Stimulated activated CD4-positive, alpha-beta T cell treated with anti-CD3 and anti-CD28 coated beads, Interleukin-2, amount 100 ng/mL, for 4 hours (primary cell): ENCODE measurements around the gene EHD4.

Experiments used
- DNase-seq: peaks from one replicate; pipeline ENCODE4 v3.0.0-alpha.2; 2020; ENCODE audit warnings: low read depth

The EHD4 gene

GRCh38 chr15:41936649-41937567 lies 35.4 kb downstream of the EHD4 start:
- peak; percentile 71 for DNase-seq

GRCh38 chr15:41936155-41936554 lies 36.2 kb downstream of the EHD4 start:
- DNase-seq = no peak

DNA sequence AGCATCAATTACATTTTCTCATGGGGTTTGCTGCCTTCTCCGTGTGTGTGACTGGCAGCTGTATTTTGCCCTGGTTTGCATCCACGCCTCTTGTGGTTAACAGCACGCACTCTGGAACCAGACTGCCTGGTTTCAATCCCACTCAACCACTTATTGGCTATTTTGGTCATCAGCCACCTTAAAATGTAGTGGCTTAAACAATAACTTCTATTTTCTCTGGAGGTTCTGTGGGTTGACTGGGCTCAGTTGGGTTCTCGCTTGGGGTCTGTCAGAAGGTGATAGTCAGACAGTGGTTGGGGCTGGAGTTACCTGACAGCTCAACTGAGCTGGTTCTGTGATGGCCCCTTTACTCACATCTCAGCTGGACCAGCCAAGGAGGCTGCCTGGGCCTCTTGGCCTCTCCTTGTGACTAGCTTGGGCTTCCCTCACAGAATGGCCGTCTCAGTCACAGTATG lies 36.8 kb downstream of the EHD4 start:
- DNase-seq = no peak

GRCh38 chr15:41934843-41935242 lies 37.5 kb downstream of the EHD4 start:
- peak; percentile 72 for DNase-seq

- no peak for DNase-seq
Observed at GRCh38 chr15:41933771-41934170, 38.6 kb downstream of the EHD4 start.

DNA sequence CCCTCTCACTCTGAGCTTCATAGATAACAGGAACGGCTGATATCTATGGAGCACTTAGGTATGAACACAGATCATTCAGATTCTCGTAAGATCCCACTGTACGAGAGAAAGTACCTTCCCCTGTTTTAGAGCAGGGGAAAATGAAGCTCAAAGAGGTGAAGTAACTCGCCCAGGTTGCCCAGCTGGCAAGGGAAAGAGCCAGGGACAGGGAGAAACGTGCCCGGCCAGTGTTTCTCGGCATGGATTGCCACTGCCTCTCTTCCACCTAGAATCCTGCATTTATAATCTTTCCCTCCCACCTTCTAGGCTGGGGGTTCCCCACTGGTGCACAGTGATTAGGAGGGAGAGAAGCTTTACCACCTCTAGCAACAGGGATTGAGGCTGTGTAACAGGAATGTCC lies 39.0 kb downstream of the EHD4 start:
- no peak for DNase-seq

GRCh38 chr15:41932511-41933289 lies 39.7 kb downstream of the EHD4 start:
- no peak for DNase-seq

DNA sequence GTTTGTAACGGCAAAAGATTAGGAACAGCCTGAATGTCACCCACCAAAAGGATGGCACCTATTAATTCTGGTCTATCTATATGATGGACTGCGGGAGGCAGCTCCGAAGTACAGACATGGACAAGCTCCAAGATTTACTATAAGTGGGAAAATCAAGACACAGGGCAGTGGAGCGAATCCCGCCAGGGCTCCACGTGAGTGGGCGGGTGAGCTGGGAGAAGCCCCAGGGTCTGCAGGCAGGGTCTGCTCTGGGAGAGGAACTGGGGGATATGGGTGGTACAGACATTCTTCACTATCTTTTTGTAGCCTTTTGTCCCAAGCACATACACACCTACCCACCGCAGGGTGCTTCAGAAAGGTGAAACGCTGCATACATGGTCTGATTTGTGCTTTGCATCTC lies 40.3 kb downstream of the EHD4 start:
- no peak for DNase-seq

GRCh38 chr15:41930867-41931222 lies 41.5 kb downstream of the EHD4 start:
- DNase-seq = no peak

DNA sequence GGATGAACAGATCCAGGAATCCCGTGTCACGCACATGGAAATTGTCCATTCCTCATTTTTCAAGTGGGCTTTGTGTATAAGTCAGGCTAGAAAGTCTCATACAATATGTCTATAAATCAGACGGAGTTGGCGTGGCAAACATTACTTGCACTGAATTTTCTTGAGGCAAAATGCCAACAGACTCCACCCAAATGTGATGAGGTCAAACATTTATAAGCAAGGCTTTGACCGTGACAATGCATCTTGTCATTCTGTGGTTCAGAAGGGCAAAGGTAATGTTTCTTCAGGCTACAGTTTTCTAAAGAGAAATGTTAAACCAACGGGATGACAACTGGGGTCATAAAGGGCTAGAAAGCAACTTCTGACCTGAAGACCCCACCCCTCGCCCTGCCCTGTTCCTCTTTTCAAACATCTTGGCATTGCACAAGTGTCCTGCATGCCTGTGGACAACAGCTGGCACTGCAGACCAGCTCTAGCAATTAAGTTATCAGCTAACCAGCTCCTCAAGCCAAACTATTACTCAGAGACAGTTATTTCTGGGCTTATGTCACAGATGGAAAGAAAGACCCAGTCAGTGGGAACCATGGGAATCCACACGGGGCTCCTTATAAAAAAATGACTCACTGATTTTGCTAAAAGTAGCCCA lies 42.0 kb downstream of the EHD4 start:
- no peak for DNase-seq

GRCh38 chr15:41928637-41929620 lies 43.4 kb downstream of the EHD4 start:
- no peak for DNase-seq

GRCh38 chr15:41928100-41928499 lies 44.3 kb downstream of the EHD4 start:
- DNase-seq = no peak

- no peak for DNase-seq
Observed at GRCh38 chr15:41927536-41927935, 44.8 kb downstream of the EHD4 start.

DNA sequence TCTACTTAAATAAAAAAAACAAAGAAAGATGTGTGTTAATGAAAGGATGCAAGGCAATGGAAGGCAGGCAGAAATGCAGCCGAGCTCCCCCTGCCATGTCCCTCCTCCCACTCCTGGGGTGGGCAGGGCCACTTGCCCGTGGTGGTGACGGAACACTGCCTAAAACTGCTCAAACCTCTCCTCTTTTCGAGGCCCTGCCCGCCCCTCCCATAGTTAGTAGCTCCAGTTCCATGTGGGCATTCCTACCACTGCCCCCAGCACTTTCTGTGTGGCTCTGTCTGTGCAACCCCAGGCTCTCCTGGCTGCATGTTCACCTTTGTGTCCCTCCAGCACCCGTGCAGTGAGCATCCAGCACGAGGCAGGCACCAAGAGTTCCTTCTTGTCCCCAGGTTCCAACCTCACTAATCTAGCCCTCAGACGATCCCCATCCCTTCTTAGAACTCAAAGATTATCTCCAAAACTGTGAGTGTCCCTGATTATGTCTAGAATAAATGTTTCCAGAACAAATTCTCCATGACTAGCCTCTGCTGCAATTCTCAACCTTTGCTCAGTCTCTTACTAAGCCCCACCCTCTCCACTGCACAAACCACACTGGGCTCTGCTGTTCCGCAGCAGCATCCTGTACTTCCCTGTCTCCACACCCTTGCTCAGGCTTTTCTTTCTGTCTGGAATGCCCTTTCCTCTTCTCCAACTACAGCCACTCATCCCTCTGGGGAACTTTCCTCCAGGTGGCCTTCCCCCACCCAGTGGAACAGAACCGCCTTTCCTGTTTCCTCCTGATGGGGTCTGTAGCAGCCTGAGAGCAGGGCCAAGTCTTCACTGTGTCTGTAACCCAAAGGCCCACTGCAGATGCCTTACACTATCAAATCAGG lies 45.9 kb downstream of the EHD4 start:
- no peak for DNase-seq

DNA sequence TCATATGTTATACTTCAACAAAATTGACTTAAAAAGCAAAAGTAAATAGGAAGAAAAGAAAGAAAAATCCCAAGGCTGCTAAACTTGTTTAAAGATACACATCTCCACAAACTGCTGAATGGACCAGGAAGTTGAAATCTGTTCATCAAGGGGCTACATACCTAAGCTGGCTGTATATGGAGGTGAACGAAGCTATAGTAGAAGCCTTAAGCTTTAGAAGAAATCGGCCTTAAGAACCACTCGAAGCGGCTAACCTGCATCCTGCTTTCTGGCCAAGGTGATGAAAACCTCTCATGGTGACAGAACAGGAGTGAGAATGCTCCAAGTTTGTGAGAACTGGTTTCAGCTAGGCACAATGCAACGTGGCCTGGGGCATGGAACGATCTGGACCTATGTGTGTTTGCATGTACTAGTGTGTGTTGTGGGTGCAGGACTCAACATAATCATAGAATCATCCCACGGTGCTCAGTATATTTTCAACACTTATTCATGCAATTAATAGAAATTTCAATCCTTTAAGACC lies 47.2 kb downstream of the EHD4 start:
- no peak for DNase-seq

DNA sequence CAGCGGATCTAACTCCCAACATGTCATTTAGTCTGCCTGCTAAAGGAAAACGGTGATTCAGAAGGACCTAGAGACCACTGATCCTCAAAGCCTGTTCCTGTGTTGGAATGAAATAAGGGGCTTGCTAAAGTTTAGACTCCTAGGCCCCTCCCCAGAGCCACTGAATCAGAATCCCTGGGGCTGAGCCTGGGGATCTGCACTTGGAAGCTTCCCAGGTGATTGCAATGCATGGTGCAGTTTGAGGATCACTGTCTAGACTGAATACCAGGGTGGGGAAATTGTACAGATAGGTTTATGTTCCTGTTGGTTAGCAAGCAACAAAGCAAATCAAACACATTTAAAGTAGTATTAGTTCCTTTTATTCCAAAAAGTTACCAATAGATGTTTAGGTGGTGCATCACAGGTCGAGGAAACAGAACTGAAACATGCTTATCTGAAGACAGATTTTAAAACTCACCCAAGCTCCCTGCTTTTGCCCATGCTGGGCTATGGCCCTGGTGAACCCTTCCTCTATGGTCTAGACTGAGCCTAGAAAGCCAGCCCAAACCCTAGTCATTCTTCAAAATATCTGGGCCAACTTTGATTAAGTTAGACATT lies 48.9 kb downstream of the EHD4 start:
- DNase-seq = no peak

DNA sequence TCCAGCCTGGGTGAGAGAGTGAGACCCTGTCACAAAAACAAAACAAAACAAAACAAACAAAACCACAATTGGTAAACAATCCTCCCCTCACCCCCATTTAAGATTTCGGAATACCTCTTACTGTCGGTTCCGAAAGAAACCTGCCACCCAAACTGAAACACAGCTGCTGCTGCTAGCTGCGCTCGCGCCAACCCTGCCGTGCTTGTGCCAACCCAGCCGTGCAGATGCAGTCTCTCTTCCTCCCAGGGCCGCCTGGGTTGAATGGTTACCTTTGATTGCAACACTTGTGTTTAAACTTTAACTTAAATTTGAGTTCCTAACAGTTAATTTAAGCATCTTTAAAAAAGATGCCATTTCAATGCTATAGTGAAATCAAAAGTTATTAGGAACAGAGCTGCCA lies 50.0 kb downstream of the EHD4 start:
- no peak for DNase-seq

DNA sequence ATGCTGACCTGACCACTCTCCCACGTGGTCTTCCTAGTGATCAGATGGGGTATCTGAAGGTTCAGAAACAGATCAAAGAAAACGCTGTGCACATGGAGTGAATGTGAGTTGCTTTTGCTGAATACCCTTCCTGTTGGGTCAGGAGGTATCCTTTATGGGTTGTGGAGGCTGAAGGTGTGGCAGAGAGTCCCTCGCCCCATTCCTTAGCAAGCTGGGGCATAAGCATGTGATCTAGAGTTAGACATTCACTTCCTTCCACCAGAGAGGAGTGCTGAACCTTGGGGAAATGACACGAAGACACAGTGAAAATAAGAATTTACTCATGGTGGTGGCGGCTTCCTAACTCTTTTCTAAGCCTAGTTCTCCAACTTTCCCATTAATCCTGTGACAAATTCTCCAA lies 50.7 kb downstream of the EHD4 start:
- no peak for DNase-seq

DNA sequence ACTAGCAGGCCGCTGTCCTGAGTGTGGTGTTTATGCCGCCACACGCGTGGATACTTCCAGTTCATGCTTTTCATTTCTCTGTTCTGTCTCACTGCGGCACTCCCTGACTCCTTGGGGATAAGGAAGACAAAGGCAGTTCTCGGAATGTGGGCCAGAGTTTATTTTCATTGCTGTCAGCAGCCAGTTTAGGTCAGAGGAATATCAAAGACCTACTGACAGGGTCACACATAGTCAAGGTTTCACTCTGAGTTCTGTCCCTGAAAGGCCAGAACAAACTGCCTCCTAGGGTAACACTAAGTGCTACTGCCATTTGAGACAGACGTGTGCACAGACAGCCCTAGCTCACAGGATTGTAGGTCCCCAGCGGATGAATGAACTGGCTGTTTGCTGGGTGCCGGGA lies 51.2 kb downstream of the EHD4 start:
- no peak for DNase-seq
